Thyroid gland (tissue), 4 donors: ENCODE measurements around the gene GPC6. TPM values are rescaled to one million over a fixed set of nuclear protein-coding genes. Genes with fewer than 3 reads are reported as not detected.

Experiments
- DNase-seq, 2 donors: peaks; one replicate each; pipeline ENCODE4 v3.0.0-alpha.2; 2019
- H3K27ac ChIP-seq, 3 donors: fragments of 200-600 bp; sonication (generic); 1 replicate in 2 of 3; 2 replicates in 1 of 3; pipeline ENCODE4 v1.5.1; 2016 to 2019; ENCODE audit warnings: mild to moderate bottlenecking in 1 of 3, moderate library complexity in 1 of 3
- H3K27me3 ChIP-seq: fragments of 200-600 bp; sonication (generic); one replicate; pipeline ENCODE4 v1.5.1; 2019
- H3K36me3 ChIP-seq, 2 donors: fragments of 200-600 bp; sonication (generic); one replicate each; pipeline ENCODE4 v1.5.1; 2016 to 2019
- H3K4me1 ChIP-seq, 2 donors: fragments of 200-600 bp; sonication (generic); one replicate each; pipeline ENCODE4 v1.5.1; 2017 to 2019
- H3K4me3 ChIP-seq, 3 donors: fragments of 200-600 bp; sonication (generic); replicated peaks in 1 of 3; 1 replicate in 2 of 3; 2 replicates in 1 of 3; pipeline ENCODE4 v1.5.1; 2016; ENCODE audit warnings: mild to moderate bottlenecking in 1 of 3
- H3K9me3 ChIP-seq: fragments of 200-600 bp; sonication (generic); one replicate; pipeline ENCODE4 v1.5.1; 2017
- POLR2A ChIP-seq, 2 donors: fragments of 450-650 bp; IDR thresholded peaks; one replicate each; pipeline ENCODE4 v1.6.1; 2017; ENCODE audit warnings: antibody characterized with exemption in 2 of 2, mild to moderate bottlenecking in 2 of 2, moderate library complexity in 1 of 2
- WGBS, 2 donors: methylation state at CpG; one replicate each; pipeline ENCODE4 v1.1.5; 2017; 5-methylcytosine and 5-hydroxymethylcytosine counted together
- intact Hi-C: fragments of 100-400 bp; cut with DNase I; formaldehyde crosslinking; loops from one replicate; pipeline ENCODE4 v1.15.1; 2023
- total RNA-seq, 4 donors: library from RNA; depleted of rRNA; stranded (reverse); fragments of >200 nt; gene quantifications; one replicate each; pipeline ENCODE4 v1.2.3, GENCODE V29; 2016
- TF ChIP-seq, protein P1 (sequence below), 6 experiments: fragments of 200-600 bp in 3 of 6; fragments of 450-650 bp in 3 of 6; sonication (generic) in 3 of 6; IDR thresholded peaks; one replicate each; pipeline ENCODE4 v1.5.1; 2016 to 2019; ENCODE audit warnings: antibody characterized with exemption in 6 of 6, mild to moderate bottlenecking in 2 of 6, inconsistent platforms in 1 of 6, moderate library complexity in 1 of 6

Gene GPC6
- total RNA-seq, 4 donors from 2014 or later = 2.8 to 13.4 (median 7.5) TPM

DNA sequence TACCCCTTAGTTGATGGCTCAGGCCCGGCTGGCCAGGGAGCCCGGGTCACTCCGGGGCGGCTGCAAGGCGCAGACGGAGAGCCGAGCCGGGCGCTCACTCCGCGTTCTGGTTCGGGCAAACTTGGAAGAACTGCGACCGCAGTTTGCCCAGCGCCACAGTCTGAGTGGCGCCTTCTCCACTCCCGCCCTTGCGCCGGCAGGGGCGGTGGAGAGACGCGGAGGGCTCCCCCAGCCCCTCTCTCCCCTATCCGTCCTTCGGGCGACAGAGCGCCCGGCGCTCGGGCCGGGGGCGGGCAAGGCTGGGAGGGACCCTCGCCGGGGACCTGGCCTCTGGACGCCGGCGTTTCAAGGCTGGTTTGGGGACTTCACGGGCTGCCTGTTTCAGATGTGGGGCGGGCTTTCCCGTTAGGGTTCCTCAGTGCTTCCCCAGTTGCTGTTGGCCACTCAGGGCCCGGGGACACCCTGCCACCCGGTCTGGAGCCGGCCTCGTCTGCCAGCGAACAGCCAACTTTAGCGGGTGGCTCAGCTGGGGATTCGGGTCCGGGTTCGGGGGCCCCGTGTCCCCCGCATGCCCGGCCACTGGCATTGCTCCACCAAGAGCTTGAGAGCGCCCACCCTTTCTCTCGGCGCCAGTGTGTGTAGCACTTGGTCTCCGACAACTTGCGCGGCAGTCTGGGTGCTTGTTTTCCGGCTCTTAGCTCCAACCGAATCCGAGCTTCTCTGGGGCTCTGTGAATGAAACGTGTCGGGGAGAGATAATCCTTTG is 1.5 kb downstream of the GPC6 start:
- Histone ChIP-seq H3K27me3 (no peaks in the 10 kb centered on the region), H3K9me3 (no peaks in the 10 kb centered on the region), H3K4me1 (no peaks in the 10 kb centered on the region), H3K36me3 (no peaks in the 10 kb centered on the region), H3K4me3 (peak overlapping the region in 1 of 3 donors; percentile 20), H3K27ac (peak overlapping the region in 1 of 3 donors; percentile 58)
- TF ChIP-seq POLR2A (IDR thresholded peaks at IDR 0.05) = no peak
- TF ChIP-seq, protein P1, sequence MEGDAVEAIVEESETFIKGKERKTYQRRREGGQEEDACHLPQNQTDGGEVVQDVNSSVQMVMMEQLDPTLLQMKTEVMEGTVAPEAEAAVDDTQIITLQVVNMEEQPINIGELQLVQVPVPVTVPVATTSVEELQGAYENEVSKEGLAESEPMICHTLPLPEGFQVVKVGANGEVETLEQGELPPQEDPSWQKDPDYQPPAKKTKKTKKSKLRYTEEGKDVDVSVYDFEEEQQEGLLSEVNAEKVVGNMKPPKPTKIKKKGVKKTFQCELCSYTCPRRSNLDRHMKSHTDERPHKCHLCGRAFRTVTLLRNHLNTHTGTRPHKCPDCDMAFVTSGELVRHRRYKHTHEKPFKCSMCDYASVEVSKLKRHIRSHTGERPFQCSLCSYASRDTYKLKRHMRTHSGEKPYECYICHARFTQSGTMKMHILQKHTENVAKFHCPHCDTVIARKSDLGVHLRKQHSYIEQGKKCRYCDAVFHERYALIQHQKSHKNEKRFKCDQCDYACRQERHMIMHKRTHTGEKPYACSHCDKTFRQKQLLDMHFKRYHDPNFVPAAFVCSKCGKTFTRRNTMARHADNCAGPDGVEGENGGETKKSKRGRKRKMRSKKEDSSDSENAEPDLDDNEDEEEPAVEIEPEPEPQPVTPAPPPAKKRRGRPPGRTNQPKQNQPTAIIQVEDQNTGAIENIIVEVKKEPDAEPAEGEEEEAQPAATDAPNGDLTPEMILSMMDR (IDR thresholded peaks at IDR 0.05) = peak in 1 of 6 experiments; percentile 24
- DNase-seq = peak; percentile 10 to 21
- 0 to 2% methylated on average over 11 to 24 of the region's 62 CpGs for WGBS, 2 donors
- intact Hi-C loops = no loop called here

DNA sequence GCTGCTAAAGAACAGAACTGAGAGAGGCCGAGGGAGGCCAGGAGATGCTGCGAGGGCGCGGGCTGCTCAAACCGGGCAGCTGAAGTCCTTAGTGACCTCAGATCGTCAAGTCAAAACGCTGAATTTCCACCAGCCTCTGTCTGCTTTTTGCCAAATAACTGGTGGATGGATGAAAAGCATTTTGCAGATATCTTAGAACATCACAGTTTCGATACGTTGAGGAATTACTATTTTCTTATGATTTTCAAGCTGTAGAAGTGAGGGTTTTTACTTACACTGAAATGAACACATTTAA is 2.0 kb downstream of the GPC6 start:
- Histone ChIP-seq H3K36me3 (no peaks in the 10 kb centered on the region), H3K9me3 (no peaks in the 10 kb centered on the region), H3K4me1 (no peaks in the 10 kb centered on the region), H3K4me3 (peak overlapping the region in 1 of 3 donors; percentile 20), H3K27ac (peak overlapping the region in 1 of 3 donors; percentile 58), H3K27me3 (no peaks in the 10 kb centered on the region)
- no peak for TF ChIP-seq POLR2A (IDR thresholded peaks at IDR 0.05)
- TF ChIP-seq, protein P1 (IDR thresholded peaks at IDR 0.05) = no peak
- no peak for DNase-seq
- intact Hi-C loops = no loop called here
- 2 to 6% methylated on average over 9 of the region's 9 CpGs for WGBS, 2 donors

DNA sequence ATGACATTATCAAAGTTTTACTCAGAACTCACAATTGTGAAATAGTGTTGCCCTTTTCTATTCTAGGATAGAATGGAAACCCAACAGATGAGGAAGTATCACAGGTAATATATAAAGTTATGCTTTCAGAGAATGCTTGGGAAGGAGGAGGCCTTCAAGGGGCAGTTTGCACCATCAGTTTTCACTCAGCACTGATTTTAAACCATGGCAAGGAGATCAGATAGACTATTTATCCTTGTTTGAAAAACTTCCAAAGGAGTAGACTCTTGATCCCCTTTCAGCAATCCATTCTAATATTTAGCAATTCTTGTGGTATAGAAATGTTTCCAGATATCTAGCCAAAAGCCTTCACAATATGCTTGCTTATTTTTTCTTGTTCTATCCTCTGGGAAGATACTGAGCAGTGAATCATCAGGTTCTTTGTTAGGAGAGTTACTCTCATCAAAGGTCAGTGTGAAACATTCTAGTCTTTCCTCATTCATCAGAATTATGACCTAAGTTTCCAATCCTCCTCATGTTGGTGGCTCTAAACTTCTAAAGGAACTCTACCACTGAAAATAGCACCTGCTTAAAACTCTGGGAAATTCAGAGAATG is 3.8 kb downstream of the GPC6 start:
- intact Hi-C loops = no loop called here
- Histone ChIP-seq H3K9me3 (no peaks in the 10 kb centered on the region), H3K36me3 (no peaks in the 10 kb centered on the region), H3K4me1 (no peaks in the 10 kb centered on the region), H3K27ac (no peak overlapping the region), H3K27me3 (no peaks in the 10 kb centered on the region), H3K4me3 (no peak overlapping the region)
- no peak for DNase-seq
- TF ChIP-seq, protein P1 (IDR thresholded peaks at IDR 0.05) = no peak
- TF ChIP-seq POLR2A (IDR thresholded peaks at IDR 0.05) = no peak

DNA sequence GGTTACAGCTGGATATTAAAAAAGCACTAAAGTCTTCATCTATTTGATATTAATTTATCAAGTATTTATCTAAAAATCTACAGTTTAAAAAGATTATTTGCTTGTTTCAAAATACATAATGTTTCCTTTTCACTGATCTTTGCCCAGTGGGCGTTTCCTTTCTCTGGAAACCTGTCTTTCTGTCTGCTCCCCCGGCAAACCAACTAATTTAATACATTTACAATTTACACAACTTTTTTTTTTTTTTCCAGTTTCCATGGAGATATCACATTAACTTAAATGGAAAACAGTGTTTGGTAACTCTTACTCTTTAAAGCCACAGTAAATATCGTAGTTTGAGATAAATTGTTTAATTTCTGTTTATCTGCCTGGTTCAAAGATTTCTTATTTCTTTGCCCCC is 5.3 kb downstream of the GPC6 start:
- intact Hi-C loops = no loop called here
- Histone ChIP-seq H3K4me1 (no peaks in the 10 kb centered on the region), H3K27me3 (no peaks in the 10 kb centered on the region), H3K36me3 (no peaks in the 10 kb centered on the region), H3K4me3 (no peak overlapping the region), H3K27ac (no peak overlapping the region), H3K9me3 (no peaks in the 10 kb centered on the region)
- TF ChIP-seq, protein P1 (IDR thresholded peaks at IDR 0.05) = no peak
- no peak for TF ChIP-seq POLR2A (IDR thresholded peaks at IDR 0.05)
- no peak for DNase-seq
- 81 to 85% methylated on average over 3 of the region's 3 CpGs for WGBS, 2 donors

DNA sequence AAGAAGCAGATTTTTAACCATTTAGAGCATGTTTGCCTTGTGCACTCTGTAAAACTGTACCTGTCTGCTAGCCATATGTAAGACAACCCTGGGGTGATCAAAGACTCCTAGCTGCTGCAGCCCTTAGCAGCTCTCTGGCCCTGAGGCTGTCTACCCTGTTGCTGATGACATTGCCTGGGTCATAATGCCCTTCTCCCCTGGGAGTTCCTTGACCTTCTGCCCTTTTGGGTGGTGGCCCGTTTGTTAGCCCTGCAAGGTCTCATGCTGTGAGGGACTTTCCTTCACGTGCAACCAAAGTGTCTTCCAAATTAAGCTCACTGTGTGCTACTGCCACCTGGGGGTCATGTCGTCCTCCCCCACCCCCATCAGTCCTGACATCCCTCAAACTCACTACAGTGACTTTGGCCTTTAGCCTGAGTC is 7.4 kb downstream of the GPC6 start:
- Histone ChIP-seq H3K27ac (no peak overlapping the region), H3K27me3 (no peaks in the 10 kb centered on the region), H3K4me3 (no peak overlapping the region), H3K36me3 (no peaks in the 10 kb centered on the region), H3K4me1 (no peaks in the 10 kb centered on the region), H3K9me3 (no peaks in the 10 kb centered on the region)
- TF ChIP-seq, protein P1 (IDR thresholded peaks at IDR 0.05) = no peak
- TF ChIP-seq POLR2A (IDR thresholded peaks at IDR 0.05) = no peak
- intact Hi-C loops = no loop called here
- WGBS, 2 donors = 51 to 67% methylated on average over 3 of the region's 3 CpGs
- DNase-seq = no peak
